SK-N-MC (cell line): ENCODE results near the gene KLHL30.

Source experiments
- EZH2 ChIP-seq: fragments of 200-600 bp; sonication (generic); IDR thresholded peaks from one replicate; pipeline ENCODE4 v1.6.1; 2017; ENCODE audit warnings: antibody characterized with exemption
- FOXP2 ChIP-seq: optimal IDR thresholded peaks from 2 replicates; pipeline ENCODE3; 2011; ENCODE audit warnings: mild to moderate bottlenecking, moderate library complexity; ENCODE audit not compliant: insufficient read depth; ENCODE audit errors: extremely low read length, control extremely low read depth
- POLR2AphosphoS5 ChIP-seq: IDR thresholded peaks from 2 replicates; pipeline ENCODE4 v1.6.1; 2012; ENCODE audit warnings: mild to moderate bottlenecking, low read depth, low read length, borderline replicate concordance

- TF ChIP-seq POLR2AphosphoS5 (no peak), EZH2 (no peak), FOXP2 (no peak)
Measured at GRCh38 chr2:238160206-238161129, 22.0 kb downstream of the KLHL30 start.
